NT2/D1 (cell line): ENCODE results near the gene ZDHHC8.

Experiments used
- DNase-seq: peaks from one replicate; pipeline ENCODE4 v3.0.0-alpha.2; 2011; ENCODE audit warnings: low read depth, low spot score
- H3K27me3 ChIP-seq: 2 replicates; pipeline ENCODE4 v1.6.0; 2011; ENCODE audit warnings: mild to moderate bottlenecking; ENCODE audit not compliant: insufficient read length, insufficient read depth
- H3K36me3 ChIP-seq: 2 replicates; pipeline ENCODE4 v1.6.1; 2011; ENCODE audit warnings: mild to moderate bottlenecking, low read length, mixed read lengths; ENCODE audit not compliant: insufficient read depth, insufficient read length
- H3K4me1 ChIP-seq: 2 replicates; pipeline ENCODE4 v1.5.1; 2011; ENCODE audit not compliant: insufficient read depth, insufficient read length
- H3K4me3 ChIP-seq: 2 replicates; pipeline ENCODE4 v1.5.1; 2011; ENCODE audit warnings: low read depth; ENCODE audit not compliant: insufficient read length
- H3K9ac ChIP-seq: 2 replicates; pipeline ENCODE4 v1.6.0; 2011; ENCODE audit warnings: low read depth; ENCODE audit not compliant: insufficient read length
- H3K9me3 ChIP-seq: 2 replicates; pipeline ENCODE4 v1.5.1; 2011; ENCODE audit warnings: mild to moderate bottlenecking, low read length; ENCODE audit not compliant: insufficient read depth
- SUZ12 ChIP-seq: IDR thresholded peaks from 2 replicates; pipeline ENCODE4 v1.6.1; 2011; ENCODE audit not compliant: insufficient read length, insufficient read depth; ENCODE audit errors: extremely low read depth
- YY1 ChIP-seq: IDR thresholded peaks from 2 replicates; pipeline ENCODE4 v1.6.1; 2011; ENCODE audit not compliant: insufficient read length, insufficient read depth
- ZNF274 ChIP-seq: IDR thresholded peaks from 2 replicates; pipeline ENCODE4 v1.6.1; 2011; ENCODE audit warnings: mild to moderate bottlenecking, low read depth, low read length

ZDHHC8 gene

DNA sequence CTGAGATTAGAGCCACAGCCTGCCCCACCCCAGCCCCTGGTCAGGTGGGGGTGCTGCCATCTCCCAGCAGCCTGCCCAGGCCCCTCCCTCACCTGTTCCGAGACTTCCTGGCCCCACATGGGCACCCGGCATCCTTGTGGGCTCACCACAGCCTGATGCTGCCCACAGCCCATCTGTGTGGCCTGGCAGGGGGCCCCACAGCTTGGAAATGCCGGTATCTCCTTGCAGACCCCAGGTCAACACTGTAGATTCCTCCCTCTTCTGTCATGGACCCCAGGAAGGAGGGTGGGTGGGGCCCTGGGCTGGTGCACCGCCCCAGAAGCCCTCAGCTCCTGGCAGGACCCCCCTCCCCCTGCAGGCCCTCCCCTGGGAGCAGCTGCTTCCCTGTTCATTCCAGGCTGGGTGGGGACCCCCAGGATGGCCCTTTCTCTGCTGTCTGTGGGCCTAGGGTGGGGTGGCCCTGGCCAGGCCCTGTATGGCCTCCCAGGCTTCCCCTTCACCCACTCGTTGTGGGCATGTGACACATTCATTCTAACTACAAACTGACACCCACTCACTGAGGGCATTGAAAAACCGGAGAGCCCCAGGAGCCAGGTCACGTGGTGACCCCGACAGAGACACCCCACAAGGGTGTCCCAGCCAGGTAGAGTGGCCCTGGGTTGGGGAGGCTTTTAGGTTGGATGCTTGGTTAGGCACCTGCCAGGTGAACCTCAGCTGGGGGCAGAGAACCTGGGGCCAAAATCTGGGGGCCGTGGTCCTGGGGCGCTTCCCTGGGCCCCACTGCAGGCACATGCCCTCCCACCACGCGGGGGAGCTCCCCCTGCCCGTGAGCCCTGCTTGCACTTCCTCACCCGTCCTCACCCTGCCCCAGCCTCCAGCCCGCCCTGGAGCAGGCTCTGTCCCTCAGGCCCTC lies 63.3 kb downstream of the ZDHHC8 start:
- Histone ChIP-seq H3K9me3 (no peaks in the 10 kb centered on the region), H3K9ac (no peak overlapping the region), H3K4me1 (peaks cover 3% of the 10 kb centered on the region), H3K27me3 (peaks cover 24% of the 10 kb centered on the region), H3K36me3 (no peaks in the 10 kb centered on the region), H3K4me3 (no peak overlapping the region)
- no peak for DNase-seq
- TF ChIP-seq SUZ12 (no peak), YY1 (no peak), ZNF274 (no peak)

DNA sequence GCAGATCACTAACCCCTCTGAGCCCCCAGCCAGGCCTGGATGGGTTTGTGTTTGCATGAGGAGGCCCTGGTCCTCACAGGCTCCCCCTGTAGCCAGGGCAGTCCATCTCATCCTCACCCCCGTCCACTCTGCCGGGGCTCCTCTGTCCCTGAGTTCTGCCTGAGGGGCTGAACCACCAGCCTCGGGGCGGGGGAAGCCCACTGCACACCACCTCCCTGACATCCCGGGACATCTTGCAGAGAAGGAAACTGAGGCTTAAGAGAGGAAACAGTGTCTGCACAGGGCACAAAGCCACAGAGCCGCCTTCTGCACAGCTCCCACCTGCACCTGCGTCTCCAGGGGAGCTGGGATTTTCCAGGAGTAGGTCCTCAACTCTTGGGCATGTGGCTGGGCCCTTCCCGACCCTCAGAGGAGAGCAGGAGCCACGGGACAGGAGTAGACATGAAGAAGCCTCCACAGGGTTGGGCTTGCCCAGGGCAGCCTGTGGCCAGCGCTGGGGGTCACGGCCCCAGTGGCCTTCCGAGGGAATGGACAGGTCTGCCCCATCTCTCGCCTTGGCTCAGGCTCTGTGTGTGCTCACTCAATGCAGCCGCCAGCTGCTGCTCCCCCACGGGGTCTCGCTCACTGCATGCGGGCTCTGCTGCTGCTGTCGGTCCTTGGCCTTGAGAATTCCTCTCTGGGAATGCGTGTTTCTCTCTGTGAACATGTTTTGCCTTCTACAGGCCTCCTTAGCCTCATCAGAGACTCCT lies 64.7 kb downstream of the ZDHHC8 start:
- Histone ChIP-seq H3K9me3 (no peaks in the 10 kb centered on the region), H3K27me3 (peaks cover 31% of the 10 kb centered on the region), H3K9ac (peak overlapping the region; percentile 21), H3K4me1 (peaks cover 3% of the 10 kb centered on the region), H3K36me3 (no peaks in the 10 kb centered on the region), H3K4me3 (no peak overlapping the region)
- no peak for DNase-seq
- TF ChIP-seq SUZ12 (no peak), YY1 (no peak), ZNF274 (no peak)
